GM19328 (cell line): Measurements from ENCODE around the gene NOTCH1.
A peak's percentile ranks its signal among the peaks of the same experiment; 100 is the strongest.

ENCODE experiments used
- ATAC-seq: cut with Tn5 transposase; IDR thresholded peaks from one replicate; pipeline ENCODE4 v1.9.1; 2021; ENCODE audit warnings: mild to moderate bottlenecking, moderate library complexity; ENCODE audit not compliant: unreplicated experiment

Gene NOTCH1

GRCh38 chr9:136486823-136487620 is 58.8 kb downstream of the NOTCH1 start:
- ATAC-seq: no peak

GRCh38 chr9:136486131-136486530 is 59.7 kb downstream of the NOTCH1 start:
- no peak for ATAC-seq

GRCh38 chr9:136485049-136486045 is 60.5 kb downstream of the NOTCH1 start:
- no peak for ATAC-seq

DNA sequence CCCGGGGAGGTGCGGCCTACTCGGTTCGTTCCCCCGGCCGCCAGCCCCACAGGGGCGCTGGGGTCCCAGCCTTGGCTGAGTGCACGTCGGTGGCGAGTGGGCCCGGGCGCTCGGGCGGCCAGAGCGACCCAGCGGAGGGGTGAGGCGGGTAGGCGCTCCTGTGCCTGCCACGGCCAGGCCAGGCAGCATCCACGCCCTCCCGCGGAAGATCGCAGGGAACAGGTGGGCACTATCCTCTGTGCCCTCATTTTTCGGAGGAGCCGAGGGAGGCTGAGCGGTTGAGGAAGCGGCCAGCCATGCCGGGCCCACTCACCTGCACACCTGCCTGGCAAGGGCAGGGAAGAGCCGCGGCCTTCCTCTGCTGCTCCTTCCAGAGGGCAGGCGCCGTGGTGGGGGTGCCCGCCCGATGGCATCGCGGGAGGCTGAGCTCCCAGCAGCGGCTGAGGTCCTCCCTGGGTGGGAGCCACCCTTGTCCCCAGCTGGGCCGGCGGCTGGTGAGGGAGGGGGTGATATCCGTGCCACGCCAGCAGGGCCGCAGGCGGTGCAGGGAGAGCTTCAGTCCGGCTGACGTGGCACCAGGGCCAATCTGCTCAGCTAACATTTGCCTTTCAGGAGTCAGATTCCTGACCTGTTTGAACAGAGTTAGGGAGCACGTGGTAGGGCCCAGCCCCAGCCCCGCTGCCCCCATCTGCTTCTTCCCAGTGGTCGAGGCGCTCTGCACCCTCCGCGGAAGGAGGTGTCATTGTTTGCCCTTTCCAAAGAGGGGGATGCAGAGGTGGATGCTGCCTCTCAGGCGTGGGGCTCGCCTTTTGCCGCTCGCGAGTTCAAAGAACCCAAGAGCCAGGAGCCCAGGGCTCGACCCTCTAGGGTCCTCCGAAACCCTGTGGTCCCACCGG is 61.4 kb downstream of the NOTCH1 start:
- no peak for ATAC-seq

DNA sequence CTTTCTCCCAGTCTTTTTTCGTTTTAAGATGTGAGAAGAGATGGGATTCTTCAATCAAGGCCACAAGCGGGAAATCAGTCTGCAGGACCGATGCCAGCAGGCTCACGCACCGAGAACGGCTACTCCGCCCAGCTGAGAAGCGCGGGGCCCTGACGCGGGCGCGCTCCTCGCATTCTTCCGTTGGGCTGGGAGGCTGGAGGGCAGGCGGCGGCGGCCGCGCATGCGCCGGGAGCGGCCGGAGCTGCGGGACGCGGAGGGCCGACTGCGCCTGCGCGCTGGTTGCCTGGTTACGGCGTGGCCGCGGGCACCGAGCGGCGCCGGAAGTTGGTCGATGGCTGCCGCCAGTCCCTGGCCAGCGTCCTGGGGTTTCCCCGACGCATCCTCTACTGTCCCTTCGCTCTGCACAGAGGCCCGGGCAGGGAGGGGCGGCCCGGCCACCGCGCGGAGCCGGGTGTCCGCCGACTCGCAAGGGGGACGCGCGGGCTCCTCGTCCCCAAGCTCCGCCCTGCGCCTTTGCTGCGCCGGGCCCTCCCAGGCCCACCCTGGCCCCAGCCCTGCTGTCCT is 62.2 kb downstream of the NOTCH1 start:
- peak; percentile 55 for ATAC-seq

DNA sequence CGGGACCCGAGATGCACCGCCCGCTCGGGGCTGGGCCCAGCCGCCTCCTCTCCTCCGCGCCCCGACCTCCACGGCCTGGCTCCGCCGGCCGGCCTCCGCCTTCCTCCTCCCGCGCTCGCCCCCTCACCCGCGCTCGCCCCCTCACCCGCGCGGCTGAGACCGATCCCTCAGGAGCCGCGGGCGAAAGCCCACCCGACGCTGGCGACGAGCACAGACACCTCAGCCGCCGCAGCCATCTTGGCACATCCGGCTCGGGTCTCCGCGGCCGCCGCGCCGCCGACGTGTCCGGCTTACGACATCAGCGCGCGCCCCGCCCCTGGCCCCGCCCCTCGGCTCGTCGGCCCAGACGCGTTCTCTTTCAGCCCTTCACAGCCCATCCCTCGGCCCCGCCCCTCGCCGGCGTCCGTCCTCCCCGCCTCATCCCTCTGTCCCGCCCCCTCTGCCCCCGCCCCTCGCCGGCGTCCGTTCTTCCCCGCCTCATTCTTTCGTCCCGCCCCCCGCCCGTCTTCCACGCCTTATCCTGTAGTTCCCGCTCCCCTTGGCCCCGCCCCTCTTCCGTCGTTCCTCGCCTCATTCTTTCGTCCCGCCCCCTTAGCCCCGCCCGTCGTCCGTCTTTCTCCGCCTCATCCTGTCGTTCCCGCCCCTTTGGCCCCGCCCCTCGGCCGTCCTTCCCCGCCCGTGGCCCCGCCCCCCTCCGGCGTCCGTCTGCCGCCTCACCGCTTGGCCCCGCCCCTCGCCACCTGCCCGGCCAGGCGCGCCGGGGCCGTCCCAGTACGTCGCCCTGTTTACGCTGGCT is 62.9 kb downstream of the NOTCH1 start, which contains the start of gene SEC16A:
Gene SEC16A, minus strand, starts transcription at position 248 of the 796 bp plus-strand sequence. CDS start 5,425 bp downstream, outside the sequence.
- peak; percentile 49 for ATAC-seq

DNA sequence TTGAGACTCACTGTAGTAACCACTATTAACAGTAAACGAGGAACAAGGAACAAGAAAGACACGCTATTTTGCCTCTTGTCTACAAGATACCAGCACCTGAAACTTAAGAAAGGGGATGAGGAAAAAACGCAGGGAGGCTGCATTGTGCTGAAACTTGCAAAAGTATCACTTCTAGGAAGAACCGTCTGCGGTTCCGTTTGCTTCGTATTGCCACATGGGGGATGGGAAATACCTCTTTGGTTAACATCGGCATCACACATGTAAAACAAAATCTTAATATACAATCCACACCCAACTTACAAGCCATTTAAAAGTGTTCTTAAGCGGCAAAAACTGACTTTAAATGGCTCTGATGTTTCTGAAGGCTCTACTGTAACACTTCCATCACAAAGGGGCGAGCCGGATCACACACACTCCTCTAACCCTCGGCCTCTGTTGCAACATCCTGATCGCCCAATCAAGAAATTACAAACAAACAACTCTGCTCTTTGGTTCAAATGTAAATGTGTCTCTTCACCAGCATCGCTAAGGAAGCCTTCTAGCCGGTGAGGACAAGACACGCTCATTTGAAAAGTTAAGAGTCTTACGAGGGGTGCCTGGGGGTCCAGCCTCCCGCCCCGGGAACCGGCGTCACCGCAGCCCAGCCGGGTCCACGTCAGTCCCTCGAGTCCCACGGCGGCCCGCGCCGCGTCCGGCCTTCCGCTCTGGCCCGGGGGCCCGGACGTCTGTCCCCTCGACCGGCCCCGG is 63.6 kb downstream of the NOTCH1 start:
- ATAC-seq: no peak

- no peak for ATAC-seq
These were observed 64.3 kb downstream of the NOTCH1 start for GRCh38 chr9:136481558-136481957.

DNA sequence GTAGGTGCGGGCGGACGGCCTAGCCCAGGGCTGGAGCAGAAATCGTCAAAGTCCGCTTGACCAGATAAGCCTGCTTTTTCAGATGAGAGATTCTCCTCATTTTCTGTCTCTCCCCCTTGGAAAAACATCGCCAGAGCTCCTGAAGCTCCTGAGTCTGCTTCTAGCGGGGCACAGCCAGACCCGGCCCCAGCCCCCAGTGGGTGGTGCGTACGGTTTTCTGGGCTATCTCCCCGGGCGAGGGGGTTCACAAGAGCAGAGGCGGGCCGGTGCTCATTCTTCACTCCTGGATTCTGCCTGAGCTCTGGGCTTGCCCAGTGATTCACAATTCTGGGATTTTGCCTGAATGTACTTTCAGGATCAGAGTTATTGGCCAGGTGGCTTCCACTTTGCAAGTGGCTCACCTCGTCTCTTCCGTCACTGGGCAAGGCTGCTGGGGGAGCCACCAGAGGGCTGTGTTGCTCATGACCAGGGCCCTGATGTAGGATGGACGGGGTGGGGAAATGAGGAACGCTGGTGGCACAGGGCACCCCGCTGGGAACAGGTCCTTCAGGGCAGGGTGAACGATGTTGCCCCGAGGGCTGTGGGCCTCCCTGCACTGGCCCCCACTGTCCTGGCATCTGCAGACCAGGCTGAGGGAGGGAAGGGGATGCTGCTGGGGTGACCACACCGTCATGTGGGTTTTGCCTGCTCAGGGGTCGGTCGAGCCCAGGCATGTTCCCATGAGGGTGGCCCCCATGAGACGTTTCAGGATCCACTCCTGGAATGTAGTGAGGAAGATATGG is 69.3 kb downstream of the NOTCH1 start:
- ATAC-seq: no peak

DNA sequence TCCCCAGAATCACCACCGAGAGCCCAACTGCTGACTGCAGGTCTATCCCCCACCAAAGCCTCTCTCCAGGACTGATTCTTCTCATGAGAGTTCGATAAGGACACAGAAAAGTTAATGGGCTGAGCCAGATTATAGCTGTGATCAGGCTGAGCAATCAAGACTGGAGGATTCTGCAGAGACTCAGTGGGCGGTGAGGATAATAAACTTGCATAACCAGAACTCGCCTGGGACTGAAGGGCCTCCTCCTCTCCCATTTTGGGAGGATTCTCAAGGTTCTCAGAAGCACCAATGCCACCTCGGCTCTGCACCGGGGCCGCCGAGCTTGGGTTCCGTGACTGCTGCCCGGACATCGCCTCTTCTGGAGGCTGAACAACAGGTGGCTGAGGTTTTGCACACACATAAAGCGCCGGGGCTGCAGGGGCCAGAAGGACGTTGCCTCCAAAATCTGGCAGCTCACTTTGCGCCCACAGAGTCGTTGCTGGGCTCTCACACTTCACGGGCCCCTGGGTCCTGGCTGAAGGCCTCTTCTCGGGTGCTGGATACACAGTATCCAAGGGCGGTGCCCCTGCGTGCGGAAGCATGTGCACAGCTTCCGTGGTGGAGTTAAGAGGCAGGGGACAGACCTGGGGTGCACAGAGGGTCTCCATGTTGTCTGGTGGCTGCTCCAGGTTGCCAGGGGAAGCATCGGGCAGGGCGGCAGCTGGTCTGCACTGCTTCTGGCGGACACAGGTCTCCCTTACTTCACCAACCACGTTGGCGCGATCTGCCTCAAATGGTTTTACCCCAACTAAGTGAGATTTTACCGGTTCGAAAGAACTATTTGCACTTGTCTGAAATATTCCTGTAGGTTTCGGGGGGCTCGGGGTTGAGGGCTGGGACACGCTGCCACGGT is 70.6 kb downstream of the NOTCH1 start:
- ATAC-seq: no peak

DNA sequence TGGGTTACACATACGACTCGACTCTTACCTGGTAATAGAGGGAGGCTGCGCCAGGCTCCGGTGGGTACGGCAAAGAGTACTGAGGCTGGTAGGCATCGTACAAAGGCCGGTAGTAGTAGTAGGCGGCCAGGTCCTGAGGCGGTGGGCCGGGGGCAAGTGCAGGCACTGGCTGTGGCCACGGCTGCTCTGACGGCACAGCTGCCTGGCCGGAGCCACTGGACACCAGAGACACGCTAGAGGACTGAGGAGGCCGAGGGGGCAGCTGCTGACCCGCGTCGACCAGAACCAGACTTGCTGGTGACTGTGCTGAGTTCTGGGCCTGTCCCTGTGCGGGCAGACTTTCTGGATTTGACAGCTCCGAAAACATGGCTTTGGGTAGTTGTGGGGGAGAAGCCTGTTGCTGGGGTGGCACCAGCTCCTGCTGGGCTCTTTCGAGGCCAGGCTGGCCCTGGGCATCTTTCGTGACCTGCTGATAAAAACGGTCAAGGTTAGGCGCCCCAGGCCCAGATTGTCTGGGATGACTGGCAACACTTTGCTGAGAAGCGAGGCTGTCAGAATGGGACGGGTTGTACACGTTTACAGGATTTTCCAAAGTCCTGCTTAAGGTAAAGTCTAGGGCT is 71.7 kb downstream of the NOTCH1 start:
- no peak for ATAC-seq

DNA sequence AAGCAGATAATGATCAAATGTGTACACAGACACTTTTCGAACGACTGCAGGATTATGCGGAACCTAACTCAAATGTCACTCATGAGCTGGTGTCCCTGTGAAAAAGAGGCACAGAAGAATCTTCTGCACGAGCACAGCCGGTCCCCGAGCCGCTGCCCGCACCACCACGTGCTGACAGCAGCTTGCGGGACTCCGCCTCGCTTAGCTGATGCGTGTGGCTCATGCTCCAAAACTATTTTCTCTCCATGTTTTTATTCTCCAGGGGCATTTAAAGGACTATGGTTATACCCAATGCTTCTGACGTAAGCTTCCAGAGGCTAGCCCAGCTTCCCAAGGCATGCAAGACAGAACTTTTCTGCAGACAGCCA is 72.5 kb downstream of the NOTCH1 start:
- no peak for ATAC-seq

DNA sequence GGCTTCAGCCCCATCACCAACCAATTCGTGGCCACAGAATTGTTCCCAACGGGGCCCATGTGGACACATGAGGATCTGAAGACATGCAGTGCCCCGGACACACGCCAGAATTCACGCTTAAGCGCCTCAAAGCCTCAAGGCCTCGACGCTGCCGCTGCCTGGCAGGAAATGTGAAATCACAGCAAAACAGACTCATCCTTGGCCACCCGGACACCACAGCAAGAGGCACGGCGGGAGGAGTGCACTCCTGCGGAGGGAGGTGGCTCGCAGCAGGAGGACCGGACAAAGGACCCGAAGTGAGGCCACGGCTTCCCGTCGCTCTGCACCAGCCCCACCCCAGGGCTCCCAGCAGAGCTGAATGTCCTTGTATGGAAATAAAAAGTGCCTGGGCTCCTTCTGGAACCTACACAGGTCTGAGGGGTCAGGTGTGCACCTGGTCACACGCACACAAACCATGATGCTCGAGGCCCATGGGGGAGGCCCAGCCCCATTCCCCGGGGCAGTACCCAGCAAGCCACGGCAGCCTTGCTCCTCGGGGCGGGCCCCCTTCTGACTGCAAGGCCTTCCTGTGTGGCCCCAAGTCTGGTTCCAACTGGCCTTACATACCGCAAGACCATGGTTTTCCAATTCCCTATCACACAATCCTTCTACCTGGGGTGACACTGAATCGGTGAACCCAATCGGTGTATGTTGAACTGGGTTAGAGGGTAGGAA is 73.1 kb downstream of the NOTCH1 start:
- no peak for ATAC-seq

DNA sequence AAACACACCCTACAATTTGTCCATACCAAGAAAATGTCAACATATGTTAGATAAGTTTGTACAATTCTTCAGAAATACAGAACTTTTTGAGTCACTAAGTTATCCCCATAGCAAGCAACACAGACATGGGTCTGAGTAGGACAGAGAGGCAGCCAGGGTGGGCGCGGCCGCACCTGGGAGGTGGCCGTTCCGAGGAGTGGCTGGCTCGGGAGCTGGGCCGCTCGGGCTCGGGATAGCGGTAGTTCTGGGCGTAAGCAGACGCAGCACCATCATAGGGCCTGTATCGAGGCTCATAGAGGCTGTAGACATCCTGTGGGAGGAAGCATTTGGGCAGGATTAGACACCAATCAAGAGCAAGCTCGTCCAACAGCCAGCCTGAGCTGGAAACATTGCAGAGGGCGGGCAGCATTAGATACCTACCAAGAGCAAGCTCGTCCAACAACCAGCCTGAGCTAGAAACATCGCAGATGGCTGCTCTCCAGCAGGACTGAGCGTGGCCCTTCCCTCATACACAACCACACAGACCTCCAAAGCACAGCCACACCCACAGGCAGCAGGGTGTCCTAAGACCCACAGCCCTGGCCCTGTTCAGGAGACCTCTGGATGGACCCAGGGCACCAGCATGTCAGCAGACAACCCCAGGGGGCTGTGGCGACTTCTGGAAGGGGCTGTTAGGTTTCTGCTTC is 73.9 kb downstream of the NOTCH1 start:
- no peak for ATAC-seq

DNA sequence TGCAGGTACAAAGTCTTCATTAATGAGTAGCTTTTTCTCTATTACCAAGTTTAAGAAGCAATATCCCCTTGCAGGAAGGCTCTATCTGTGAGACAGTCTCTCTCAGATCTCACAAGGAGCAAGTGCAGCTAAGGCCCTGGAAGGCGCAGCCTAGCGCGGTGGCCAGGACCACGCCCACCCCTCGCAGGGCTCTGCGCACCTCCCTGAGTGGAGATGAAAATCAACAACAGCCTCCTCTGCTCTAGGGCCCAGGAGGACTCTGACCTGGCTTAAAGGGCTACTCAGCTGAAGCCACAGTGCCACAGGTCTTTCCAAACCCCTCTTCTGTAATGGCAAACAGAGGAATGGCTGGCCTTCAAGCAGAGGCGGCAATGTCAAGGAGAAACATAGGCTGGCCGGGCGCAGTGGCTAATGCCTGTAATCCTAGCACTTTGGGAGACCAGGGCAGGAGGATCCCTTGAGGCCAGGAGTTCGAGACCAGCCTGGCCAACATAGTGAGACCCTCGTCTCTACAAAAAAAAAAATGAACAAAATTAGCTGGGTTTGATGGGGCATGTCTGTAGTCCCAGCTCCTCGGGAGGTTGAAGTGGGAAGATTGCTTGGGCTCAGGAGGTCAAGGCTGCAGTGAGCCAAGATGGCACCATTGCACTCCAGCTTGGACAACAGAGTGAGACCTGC is 74.9 kb downstream of the NOTCH1 start:
- ATAC-seq: no peak
